C4-2B (cell line): ENCODE results near the gene OTOG.
"Not testable (repeated sequence)": the region's sequence is repeated elsewhere in the genome, so short reads cannot be mapped to it uniquely, and the experiment has no call there.

Experiments
- H3K27ac ChIP-seq: fragments of 450-650 bp; 2 replicates; pipeline ENCODE4 v1.5.1; 2017
- ZFX ChIP-seq: fragments of 450-650 bp; IDR thresholded peaks from 2 replicates; pipeline ENCODE4 v1.6.1; 2017
- TF ChIP-seq, protein P1 (sequence below): fragments of 450-650 bp; conservative IDR thresholded peaks from 2 replicates; pipeline ENCODE4 v1.5.1; 2017; ENCODE audit warnings: mild to moderate bottlenecking

OTOG gene

DNA sequence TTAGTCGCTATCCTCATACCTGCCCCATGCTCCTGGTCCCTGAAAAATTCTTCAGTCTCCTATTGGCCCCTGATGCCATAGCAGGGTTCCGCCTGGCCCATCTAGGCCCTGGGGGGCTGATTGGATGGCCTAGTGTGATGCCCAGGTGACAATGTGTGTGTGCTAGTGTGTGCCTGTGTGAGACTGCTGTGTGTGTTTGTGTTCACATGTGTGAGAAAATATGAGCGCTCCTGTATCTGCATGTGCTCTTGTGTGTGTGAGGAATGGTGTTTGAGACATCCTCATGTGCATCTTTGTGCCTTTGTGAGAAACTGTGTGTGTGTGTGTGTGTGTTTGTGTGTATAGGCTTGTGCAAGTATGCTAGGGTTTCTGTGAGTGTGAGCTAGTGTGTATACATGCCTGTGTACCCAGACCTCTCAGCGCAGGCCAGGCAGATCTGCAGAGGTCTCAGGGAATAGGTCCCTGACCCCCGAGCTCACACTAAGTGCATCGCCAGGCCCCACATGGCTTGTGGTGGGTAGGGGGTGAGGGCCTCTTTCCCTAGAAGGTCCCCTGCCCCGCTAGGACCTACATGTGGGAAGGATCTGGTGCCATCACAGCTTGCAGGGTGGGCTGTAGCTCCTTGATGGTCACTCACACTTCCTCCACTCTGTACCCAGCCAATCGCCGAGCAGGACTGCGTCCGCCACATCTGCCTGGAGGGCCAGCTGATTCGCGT is 64.6 kb downstream of the OTOG start:
- no peak for TF ChIP-seq ZFX
- TF ChIP-seq, protein P1, sequence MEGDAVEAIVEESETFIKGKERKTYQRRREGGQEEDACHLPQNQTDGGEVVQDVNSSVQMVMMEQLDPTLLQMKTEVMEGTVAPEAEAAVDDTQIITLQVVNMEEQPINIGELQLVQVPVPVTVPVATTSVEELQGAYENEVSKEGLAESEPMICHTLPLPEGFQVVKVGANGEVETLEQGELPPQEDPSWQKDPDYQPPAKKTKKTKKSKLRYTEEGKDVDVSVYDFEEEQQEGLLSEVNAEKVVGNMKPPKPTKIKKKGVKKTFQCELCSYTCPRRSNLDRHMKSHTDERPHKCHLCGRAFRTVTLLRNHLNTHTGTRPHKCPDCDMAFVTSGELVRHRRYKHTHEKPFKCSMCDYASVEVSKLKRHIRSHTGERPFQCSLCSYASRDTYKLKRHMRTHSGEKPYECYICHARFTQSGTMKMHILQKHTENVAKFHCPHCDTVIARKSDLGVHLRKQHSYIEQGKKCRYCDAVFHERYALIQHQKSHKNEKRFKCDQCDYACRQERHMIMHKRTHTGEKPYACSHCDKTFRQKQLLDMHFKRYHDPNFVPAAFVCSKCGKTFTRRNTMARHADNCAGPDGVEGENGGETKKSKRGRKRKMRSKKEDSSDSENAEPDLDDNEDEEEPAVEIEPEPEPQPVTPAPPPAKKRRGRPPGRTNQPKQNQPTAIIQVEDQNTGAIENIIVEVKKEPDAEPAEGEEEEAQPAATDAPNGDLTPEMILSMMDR = no peak
- H3K27ac ChIP-seq = no peak overlapping the region

DNA sequence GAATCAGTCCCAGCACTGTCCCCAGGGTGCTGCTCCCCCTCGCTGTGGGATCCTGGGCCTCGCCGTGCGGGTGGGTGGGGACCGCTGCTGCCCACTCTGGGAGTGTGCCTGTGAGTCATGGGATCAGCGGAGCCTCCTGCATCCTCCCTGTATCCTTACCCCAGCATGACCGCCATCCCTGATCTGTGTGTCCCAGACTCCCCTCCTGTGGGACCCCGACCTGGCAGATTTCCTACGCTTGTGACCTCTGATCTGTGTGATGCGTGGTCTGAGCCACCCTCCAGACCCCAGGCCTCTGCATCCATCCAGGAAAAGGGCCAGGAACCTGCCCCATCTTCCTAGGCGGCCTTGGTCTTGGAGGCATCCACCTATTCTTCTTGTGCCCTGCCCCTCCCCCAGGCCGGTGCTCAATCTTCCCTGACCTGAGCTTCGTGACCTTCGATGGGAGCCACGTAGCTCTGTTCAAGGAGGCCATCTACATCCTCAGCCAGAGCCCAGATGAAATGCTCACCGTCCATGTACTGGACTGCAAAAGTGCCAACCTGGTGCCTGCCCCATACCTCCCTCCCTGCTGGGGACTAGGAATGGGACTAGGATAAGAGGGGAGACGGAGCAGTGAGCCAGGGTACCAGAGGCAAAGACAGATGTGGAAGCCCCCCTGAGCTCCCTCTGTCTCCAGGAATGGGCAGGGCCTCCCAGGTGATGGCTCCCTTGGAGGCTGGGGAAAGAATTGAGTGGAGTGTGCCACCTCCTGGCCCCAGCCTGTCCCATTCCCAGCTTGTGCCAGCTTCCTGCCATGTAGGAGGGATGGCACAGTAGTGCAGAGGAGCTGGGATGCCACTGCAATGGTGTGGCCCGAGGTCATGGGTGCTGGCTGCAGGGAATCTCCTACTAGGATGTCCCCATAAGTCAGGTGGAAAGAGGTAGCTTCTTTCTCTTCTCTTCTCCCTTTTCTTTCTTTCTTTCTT is 65.4 kb downstream of the OTOG start:
- no peak overlapping the region for H3K27ac ChIP-seq
- TF ChIP-seq, protein P1 = no peak
- no peak for TF ChIP-seq ZFX

DNA sequence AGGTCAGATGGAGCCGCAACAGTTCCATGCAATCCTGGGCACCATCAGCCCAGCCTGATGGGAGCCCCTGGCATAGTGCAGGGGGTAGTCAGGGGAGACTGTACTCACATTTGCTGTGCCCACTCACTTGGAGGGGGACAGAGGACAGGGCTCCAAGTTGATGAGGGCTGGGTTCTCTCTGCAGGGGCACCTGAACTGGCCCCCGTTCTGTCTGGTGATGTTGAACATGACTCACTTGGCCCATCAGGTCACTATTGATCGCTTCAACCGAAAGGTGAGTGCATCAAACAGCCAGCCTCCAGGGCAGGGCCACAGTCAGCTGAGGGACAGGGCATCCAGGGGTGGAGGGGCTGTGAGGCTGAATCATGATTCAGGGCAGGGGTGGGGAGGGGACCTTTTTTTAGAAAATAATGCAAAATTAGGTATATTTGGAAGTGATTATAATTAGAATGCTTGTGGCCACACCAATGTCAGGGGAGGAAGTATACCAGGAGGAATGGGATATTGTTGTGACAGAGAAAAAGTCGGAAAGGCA is 66.4 kb downstream of the OTOG start:
- H3K27ac ChIP-seq = no peak overlapping the region
- TF ChIP-seq ZFX = no peak
- TF ChIP-seq, protein P1 = no peak

DNA sequence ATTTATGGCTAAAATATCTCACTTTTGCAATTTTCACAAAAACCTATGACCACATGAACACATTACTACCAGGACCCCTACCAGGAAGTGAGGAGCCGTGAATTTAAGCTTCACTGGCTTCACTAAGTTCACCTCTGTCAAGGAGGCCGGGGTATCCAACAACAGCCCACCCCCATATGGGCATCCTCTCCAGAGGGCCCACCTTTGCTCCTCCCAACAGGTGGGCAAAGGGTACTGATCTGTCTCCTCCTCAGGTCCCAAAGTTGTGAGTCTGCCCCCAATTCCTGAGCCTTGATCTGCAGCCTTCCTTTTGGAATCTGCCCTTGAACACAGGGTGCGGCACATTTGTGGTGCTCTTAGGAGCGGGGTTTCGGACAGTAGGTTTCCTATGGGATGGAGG is 66.9 kb downstream of the OTOG start:
- TF ChIP-seq ZFX = no peak
- TF ChIP-seq, protein P1 = no peak
- H3K27ac ChIP-seq = no peak overlapping the region

DNA sequence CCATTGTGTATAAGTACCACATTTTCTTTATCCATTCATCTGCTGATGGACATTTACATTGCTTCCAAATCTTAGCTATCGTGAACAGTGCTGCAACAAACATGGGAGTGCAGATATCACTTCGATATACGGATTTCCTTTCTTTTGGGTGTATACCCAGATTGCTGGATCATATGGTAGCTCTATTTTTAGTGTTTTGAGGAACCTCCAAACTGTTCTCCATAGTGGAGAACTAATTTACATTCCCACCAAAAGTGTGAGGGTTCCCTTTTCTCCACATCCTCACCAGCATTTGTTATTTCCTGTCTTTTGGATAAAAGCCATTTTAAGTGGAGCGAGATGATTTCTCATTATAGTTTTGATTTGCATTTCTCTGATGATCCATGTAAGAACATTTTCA is 75.7 kb downstream of the OTOG start:
- H3K27ac ChIP-seq = not testable (repeated sequence)

DNA sequence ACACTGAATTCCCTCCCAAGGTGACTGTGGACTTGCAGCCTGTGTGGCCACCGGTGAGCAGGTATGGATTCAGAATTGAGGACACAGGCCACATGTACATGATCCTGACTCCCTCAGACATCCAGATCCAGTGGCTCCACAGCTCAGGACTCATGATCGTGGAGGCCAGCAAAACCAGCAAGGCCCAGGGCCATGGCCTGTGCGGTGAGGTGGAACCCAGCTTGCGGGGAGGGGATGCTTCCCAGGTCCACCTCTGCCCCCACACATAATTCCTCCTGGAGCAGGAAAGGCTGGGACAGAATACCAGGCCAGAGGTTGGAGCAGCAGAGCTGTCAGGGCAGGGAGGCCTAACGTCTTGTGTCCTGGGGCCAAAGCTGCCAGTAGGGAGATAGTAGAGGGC is 82.1 kb downstream of the OTOG start:
- no peak overlapping the region for H3K27ac ChIP-seq
- TF ChIP-seq ZFX = no peak
- TF ChIP-seq, protein P1 = no peak

GRCh38 chr11:17630936-17631335 is 83.9 kb downstream of the OTOG start:
- TF ChIP-seq ZFX = no peak
- TF ChIP-seq, protein P1 = no peak

More at GRCh38 chr11:17630936-17631335, 83.9 kb downstream of the OTOG start:
- no peak overlapping the region for H3K27ac ChIP-seq
